Fibroblast of villous mesenchyme (primary cell): Measurements from ENCODE around the gene ATP6V0D1. TPM values are rescaled to one million over a fixed set of nuclear protein-coding genes. Genes with fewer than 3 reads are reported as not detected.

Source experiments
- DNase-seq: peaks from one replicate; pipeline ENCODE4 v3.0.0-alpha.2; 2010; ENCODE audit warnings: low read depth
- H3K4me3 ChIP-seq: 2 replicates; pipeline ENCODE4 v1.5.1; 2011; ENCODE audit warnings: low read depth, mild to moderate bottlenecking, low read length
- total RNA-seq: library from RNA; depleted of rRNA; stranded (reverse); fragments of >200 nt; gene quantifications from 2 replicates; pipeline ENCODE4 v1.2.3, GENCODE V29; 2012
- TF ChIP-seq, protein P1 (sequence below): IDR thresholded peaks from 2 replicates; pipeline ENCODE4 v1.5.1; 2012; ENCODE audit warnings: low read depth, mild to moderate bottlenecking, low read length; ENCODE audit not compliant: insufficient read depth

ATP6V0D1 gene
- total RNA-seq, 1 donor = 122 TPM

DNA sequence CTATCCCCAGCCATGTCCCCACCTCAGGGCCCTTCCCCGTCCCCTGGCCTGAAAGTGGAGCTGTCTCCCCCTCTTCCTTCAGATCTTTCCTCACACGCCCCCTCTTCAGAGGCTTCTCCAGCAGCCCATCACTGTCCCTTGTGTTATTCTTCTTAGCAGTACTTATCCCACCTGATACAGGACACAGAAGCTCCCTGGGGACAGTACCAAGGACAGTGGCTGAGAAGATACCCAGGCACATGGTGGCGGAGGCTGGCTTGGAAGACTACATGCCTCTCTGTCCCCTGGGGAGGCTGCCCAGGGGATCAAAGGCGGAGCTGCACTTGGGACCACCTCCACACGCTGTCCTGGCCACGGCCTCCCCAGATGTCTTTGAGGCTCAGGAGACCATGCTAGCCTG lies 26.1 kb downstream of the ATP6V0D1 start:
- no peak overlapping the region for H3K4me3 ChIP-seq
- DNase-seq = no peak
- TF ChIP-seq, protein P1, sequence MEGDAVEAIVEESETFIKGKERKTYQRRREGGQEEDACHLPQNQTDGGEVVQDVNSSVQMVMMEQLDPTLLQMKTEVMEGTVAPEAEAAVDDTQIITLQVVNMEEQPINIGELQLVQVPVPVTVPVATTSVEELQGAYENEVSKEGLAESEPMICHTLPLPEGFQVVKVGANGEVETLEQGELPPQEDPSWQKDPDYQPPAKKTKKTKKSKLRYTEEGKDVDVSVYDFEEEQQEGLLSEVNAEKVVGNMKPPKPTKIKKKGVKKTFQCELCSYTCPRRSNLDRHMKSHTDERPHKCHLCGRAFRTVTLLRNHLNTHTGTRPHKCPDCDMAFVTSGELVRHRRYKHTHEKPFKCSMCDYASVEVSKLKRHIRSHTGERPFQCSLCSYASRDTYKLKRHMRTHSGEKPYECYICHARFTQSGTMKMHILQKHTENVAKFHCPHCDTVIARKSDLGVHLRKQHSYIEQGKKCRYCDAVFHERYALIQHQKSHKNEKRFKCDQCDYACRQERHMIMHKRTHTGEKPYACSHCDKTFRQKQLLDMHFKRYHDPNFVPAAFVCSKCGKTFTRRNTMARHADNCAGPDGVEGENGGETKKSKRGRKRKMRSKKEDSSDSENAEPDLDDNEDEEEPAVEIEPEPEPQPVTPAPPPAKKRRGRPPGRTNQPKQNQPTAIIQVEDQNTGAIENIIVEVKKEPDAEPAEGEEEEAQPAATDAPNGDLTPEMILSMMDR = no peak

DNA sequence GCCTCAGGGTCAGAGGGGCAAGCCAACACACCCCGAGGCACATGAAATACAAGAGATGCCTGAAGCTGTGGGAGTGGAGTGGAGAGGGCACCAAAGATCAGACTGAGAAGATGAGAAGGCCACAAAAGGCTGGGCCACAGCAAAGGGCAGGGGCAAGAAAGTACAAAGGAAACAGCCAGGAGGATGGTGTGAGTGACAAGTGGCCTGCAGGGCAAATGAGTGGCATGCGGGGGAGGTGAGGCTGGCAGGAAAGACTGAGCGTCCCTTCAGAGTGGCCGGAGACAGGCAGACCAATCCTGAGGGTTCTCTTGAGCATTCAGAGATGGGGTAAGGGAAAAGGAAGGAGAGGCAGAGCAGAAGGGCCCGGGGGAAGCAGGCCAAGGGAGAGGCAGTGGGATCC lies 26.9 kb downstream of the ATP6V0D1 start:
- no peak overlapping the region for H3K4me3 ChIP-seq
- TF ChIP-seq, protein P1 = no peak
- DNase-seq = no peak

DNA sequence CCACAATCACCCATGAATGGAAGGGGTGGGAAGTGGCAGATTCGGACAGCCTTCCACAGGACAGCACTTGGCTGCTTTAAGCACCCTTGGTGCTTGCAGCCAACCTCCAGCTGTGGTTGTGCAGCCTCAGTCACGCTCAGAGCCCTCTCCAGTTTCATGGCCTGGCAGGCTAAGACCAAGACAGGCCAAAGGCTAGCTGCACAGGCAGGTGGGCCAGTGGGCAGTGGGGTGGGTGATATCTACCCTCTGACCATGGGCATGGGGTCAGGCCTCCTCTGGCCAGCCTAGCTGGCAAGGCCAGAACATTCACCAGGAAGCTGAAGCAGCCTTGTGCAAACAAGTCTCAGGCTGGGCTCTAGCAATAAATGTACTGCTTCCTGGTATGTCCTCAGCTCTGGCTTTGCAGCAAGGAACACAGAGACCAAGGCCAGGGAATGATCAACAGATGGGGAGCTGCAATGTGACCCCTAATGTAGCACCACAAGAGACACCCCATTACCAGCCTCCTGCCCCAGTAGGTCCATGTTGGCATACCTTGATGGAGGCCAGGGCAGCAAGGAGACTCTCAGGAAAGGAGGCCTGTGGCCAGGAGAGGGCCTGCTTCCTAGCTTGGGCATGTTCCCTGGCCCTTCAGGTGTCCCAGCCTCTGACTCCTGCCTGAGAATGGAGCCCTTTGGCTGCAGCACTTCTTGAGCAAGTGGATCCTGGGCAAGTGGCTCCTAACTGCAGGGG lies 29.1 kb downstream of the ATP6V0D1 start:
- TF ChIP-seq, protein P1 = no peak
- no peak overlapping the region for H3K4me3 ChIP-seq
- DNase-seq = no peak

DNA sequence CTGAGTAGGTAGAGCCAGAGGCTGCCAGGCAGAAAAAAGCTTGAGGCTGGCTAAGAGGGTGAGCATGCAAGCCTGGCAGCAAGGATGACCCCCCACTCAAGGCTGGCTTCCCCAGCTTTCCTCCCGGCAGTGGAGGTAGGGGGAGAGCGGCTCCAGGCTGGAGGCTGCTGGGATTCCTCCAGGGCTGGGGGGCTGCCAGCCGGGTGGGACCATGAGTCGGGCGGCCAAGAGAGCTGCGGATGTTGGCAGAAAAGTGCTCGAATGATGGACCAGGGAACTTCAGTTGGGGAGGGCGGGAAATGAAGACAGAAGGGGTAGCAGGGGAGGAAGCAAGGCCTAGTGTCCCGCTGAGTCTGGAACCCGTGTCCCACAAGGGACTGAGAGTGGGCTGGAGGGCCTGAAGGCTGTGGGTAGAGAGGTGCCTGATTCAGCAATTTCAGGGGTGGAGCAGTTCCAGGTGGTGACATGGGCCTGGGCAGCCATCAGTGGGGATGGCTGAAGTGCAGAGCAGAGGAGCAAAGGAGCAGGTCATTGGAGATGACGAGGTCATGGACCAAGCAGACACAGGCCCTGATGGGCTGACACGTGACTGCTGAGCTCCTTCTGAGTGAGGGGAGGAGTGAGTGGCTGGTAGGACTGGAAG lies 29.8 kb downstream of the ATP6V0D1 start:
- no peak overlapping the region for H3K4me3 ChIP-seq
- DNase-seq = no peak
- TF ChIP-seq, protein P1 = no peak

DNA sequence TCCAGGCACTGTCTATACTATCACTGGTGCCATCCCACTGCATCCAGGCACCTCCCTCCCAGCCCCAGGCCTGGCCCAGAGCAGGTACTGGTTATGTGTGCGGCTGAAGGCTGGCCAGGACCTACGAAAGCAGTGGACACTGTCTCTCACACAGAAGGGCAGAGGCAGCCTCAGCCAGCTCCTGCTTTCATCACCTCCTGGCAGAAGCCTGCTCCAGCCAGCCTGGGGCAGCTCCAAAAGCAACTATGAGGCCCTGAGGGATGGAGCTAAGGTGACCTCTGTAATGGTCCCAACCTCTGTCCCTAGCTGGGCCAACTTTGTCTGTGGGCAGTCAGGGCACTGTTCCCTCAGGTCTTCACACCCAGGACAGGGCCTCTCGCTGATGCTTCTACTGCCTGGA lies 31.2 kb downstream of the ATP6V0D1 start:
- TF ChIP-seq, protein P1 = no peak
- DNase-seq = no peak
- no peak overlapping the region for H3K4me3 ChIP-seq

DNA sequence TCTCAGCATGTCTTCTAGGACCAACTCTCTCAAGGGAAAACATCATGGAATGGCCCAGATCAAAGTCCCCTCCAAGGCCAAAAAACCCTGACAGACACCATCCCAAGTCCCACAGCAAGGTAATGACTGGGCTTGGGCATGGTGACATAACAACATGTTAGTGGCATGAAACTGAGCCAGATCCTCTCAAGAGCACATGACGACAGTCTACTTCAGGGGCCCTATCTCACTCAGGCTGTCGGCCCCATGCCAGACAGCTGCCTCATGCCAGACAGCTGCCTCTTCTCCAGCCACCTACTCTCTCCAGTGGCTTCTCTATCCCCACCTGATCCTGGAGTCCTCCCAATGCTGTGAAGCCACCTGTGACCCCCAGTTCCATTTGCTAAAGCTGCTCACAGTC lies 31.6 kb downstream of the ATP6V0D1 start:
- TF ChIP-seq, protein P1 = no peak
- H3K4me3 ChIP-seq = no peak overlapping the region
- DNase-seq = no peak
